IMR-90 (cell line): Measurements from ENCODE around the gene RPL6.

Experiments
- BHLHE40 ChIP-seq: fragments of 150-350 bp; IDR thresholded peaks from 2 replicates; pipeline ENCODE4 v1.6.1; 2016; ENCODE audit warnings: mild to moderate bottlenecking, low read depth, low read length
- CEBPB ChIP-seq: IDR thresholded peaks from 2 replicates; pipeline ENCODE4 v1.6.1; 2012; ENCODE audit warnings: low read depth, low read length, improper control_type of control experiment
- CHD1 ChIP-seq: IDR thresholded peaks from 2 replicates; pipeline ENCODE4 v1.6.1; 2012; ENCODE audit warnings: low read depth, low read length, improper control_type of control experiment
- CTCF ChIP-seq: conservative IDR thresholded peaks from 2 replicates; pipeline ENCODE4 v1.5.1; 2012; ENCODE audit warnings: mild to moderate bottlenecking, low read depth, low read length, improper control_type of control experiment
- FOS ChIP-seq: fragments of 150-350 bp; IDR thresholded peaks from 2 replicates; pipeline ENCODE4 v1.6.1; 2016; ENCODE audit warnings: low read depth, low read length
- MAFK ChIP-seq: IDR thresholded peaks from 2 replicates; pipeline ENCODE4 v1.6.1; 2012; ENCODE audit warnings: low read depth, low read length, improper control_type of control experiment
- MXI1 ChIP-seq: IDR thresholded peaks from 2 replicates; pipeline ENCODE4 v1.6.1; 2012; ENCODE audit warnings: low read depth, mild to moderate bottlenecking, low read length, moderate library complexity, borderline replicate concordance
- NFE2L2 ChIP-seq: fragments of 150-350 bp; IDR thresholded peaks from 2 replicates; pipeline ENCODE4 v1.6.1; 2016; ENCODE audit warnings: low read depth, mild to moderate bottlenecking, low read length
- POLR2A ChIP-seq: IDR thresholded peaks from 2 replicates; pipeline ENCODE4 v1.6.1; 2012; ENCODE audit warnings: mild to moderate bottlenecking, low read depth, low read length
- RAD21 ChIP-seq: IDR thresholded peaks from 2 replicates; pipeline ENCODE4 v1.6.1; 2012; ENCODE audit warnings: low read length, improper control_type of control experiment
- RCOR1 ChIP-seq: IDR thresholded peaks from 2 replicates; pipeline ENCODE4 v1.6.1; 2012; ENCODE audit warnings: mild to moderate bottlenecking, low read length, improper control_type of control experiment; ENCODE audit not compliant: insufficient replicate concordance
- RFX5 ChIP-seq: IDR thresholded peaks from 2 replicates; pipeline ENCODE4 v1.8.0; 2012; ENCODE audit warnings: low read depth, mild to moderate bottlenecking, low read length, moderate library complexity
- SMC3 ChIP-seq: fragments of 150-350 bp; IDR thresholded peaks from 2 replicates; pipeline ENCODE4 v1.6.1; 2016; ENCODE audit warnings: low read depth, mild to moderate bottlenecking, antibody characterized with exemption, low read length, moderate library complexity
- USF2 ChIP-seq: fragments of 150-350 bp; IDR thresholded peaks from 2 replicates; pipeline ENCODE4 v1.6.1; 2017; ENCODE audit warnings: mild to moderate bottlenecking, antibody characterized with exemption, low read length, low read depth

DNA sequence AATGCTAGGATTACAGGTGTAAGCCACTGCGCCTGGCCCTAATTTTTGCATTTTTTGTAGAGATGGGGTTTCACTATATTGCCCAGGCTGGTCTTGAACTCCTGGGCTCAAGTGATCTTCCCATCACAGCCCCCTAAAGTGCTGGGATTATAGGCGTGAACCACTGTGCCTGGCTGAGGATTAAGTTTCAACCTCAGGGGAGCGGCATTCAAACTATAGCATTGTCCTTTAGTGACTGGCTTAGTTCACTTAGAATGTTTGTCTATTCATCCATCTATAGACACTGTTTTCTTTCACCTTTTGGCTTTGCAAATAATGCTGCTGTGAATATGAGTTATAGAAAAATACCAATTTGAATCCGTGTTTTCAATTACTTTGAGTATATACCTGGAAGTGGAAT, 34.5 kb upstream of the RPL6 start:
- no peak for TF ChIP-seq CTCF
- TF ChIP-seq POLR2A: no peak
- TF ChIP-seq SMC3: no peak
- TF ChIP-seq RAD21: no peak
- TF ChIP-seq MAFK: no peak
- TF ChIP-seq MXI1: no peak
- TF ChIP-seq USF2: no peak
- TF ChIP-seq RCOR1: no peak
- TF ChIP-seq NFE2L2: no peak
- no peak for TF ChIP-seq FOS
- TF ChIP-seq CHD1: no peak
- no peak for TF ChIP-seq RFX5
- TF ChIP-seq BHLHE40: no peak
- no peak for TF ChIP-seq CEBPB
